GM12873 (cell line): Measurements from ENCODE around the gene MORN2.

Source experiments
- TF ChIP-seq, protein P1 (sequence below): IDR thresholded peaks from 2 replicates; pipeline ENCODE4 v1.5.1; 2012; ENCODE audit warnings: low read depth, mild to moderate bottlenecking, moderate library complexity, low read length, control low read depth; ENCODE audit not compliant: insufficient read depth; ENCODE audit errors: missing control alignments

The MORN2 gene

DNA sequence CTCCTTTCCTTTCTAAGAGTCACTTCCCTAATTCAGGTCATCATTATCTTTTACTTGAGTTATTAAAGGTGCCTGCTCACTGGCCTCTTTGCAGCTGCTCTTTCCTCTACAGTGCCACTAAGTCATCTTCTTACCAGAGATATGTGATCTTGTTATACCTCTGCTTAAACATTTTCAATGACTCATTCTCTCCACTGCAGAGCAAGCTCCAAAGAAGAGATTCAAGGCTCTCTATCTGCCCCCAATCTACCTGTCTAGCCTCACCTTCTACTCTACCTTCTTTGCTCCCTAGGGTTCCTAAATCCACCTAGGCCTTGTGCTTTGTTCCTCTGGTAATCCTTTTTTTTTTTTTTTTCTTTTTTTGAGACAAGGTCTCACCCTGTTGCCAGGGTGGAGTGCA, 17.0 kb downstream of the MORN2 start:
- TF ChIP-seq, protein P1, sequence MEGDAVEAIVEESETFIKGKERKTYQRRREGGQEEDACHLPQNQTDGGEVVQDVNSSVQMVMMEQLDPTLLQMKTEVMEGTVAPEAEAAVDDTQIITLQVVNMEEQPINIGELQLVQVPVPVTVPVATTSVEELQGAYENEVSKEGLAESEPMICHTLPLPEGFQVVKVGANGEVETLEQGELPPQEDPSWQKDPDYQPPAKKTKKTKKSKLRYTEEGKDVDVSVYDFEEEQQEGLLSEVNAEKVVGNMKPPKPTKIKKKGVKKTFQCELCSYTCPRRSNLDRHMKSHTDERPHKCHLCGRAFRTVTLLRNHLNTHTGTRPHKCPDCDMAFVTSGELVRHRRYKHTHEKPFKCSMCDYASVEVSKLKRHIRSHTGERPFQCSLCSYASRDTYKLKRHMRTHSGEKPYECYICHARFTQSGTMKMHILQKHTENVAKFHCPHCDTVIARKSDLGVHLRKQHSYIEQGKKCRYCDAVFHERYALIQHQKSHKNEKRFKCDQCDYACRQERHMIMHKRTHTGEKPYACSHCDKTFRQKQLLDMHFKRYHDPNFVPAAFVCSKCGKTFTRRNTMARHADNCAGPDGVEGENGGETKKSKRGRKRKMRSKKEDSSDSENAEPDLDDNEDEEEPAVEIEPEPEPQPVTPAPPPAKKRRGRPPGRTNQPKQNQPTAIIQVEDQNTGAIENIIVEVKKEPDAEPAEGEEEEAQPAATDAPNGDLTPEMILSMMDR, result no peak

- TF ChIP-seq, protein P1, result no peak
Measured at GRCh38 chr2:38898256-38898655, 22.5 kb downstream of the MORN2 start.

DNA sequence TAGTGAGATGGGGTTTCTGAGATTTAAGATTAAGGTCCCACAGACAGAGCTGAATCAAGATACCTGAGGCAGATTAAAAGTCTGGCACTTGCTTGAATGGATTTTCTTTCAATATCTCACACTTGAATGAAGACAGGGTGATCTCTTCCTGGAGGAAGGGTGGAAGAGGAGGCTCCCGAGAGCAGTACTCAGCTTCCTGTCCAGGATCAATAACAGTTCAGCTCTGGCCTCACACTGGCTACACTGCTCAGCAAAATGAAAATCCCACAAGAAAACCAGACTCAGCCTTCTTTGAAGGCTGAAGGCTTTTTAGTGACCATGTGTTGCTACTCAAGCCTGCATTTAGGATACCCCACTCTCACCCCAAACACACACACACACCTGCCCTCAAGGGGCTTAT, 24.9 kb downstream of the MORN2 start:
- TF ChIP-seq, protein P1, result no peak

DNA sequence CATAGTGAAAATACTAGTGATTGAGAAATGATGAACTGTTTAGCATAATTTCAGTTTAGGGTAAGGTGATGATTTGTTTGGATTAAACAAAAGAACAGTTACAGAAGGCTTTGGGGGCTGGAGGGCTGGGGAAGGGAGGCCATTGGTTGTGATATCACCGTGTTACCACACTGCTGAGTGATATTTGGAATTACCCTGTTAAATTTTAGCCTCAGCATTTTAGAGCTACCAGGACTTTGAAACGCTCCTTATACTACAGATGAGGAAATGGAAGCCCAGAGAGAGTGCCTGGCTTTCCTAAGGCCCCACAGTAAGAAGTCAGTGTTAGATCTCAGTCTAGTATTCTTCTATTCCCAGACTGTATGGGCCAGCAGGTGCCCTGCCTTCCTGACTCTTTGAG, 29.5 kb downstream of the MORN2 start:
- TF ChIP-seq, protein P1, result no peak

DNA sequence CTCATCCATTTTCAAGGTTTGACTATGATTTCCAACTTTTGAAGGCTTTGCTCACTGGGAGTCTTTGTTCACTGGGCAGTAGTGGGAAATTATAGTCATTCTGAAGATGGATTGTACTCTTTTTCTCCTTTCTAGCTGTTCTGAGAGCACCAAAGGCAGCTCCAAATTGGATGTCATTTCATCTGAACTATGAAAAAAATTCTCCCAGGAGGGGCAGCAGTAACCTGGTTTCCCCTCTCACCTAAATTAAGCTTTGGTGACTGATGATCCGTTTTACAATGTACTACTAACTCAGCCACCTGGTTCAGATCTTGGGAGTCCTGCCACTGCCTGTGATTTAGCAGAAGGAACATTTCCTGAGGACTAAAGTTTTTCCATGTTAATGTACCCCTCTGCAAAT, 31.5 kb downstream of the MORN2 start:
- TF ChIP-seq, protein P1, result no peak

DNA sequence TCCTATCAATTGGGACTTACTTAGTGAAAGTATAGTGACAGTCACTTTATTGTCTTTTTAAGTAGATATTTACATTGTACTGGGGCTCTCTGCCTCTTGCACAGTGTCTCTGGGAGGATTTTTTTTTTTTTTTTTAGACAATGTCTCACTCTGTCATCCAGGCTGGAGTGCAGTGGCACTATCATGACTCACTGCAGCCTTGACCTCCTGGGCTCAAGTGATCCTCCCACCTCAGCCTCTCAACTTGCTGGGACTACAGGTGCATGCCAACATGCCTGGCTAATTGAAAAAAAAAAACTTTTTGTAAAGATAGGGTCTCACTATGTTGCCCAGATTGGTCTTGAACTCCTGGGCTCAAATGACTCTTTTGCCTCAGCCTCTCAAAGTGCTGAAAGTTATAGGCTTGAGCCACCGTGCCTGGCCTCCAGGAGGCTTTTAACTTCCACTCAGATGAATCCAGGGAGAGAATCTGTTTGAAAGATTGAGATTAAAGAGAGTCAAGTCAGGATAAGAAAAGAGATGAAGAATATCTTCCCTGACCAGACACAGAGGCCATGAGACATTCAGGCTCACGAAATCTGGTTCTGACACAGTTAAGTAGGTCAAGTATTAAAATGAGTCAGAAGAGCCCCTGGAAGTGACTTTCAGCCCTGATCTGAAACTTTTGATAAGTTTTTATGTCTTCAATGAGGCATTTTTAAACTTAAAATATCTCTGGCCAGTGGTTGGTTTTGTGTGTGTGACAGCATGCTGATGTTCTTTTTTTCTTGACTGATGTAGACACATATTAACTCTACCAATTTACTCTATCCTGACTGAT, 32.2 kb downstream of the MORN2 start:
- TF ChIP-seq, protein P1, result no peak

- TF ChIP-seq, protein P1, result no peak
Measured at GRCh38 chr2:38909872-38910271, 34.1 kb downstream of the MORN2 start.
